Mesodermal cell (in vitro differentiated cells): Measurements from ENCODE around the gene VMO1.

ENCODE experiments used
- H3K27ac ChIP-seq: 2 replicates; pipeline ENCODE4 v1.7.0; 2013; ENCODE audit warnings: mild to moderate bottlenecking, low read depth, low read length, moderate library complexity; ENCODE audit not compliant: severe bottlenecking
- H3K36me3 ChIP-seq: 2 replicates; pipeline ENCODE4 v1.7.1; 2013; ENCODE audit warnings: mild to moderate bottlenecking, low read length, moderate library complexity; ENCODE audit not compliant: control insufficient read depth, insufficient read depth
- H3K4me1 ChIP-seq: one replicate; pipeline ENCODE4 v1.7.1; 2013; ENCODE audit warnings: mild to moderate bottlenecking, low read length; ENCODE audit not compliant: insufficient read depth, control insufficient read depth, poor library complexity, severe bottlenecking
- H3K4me3 ChIP-seq: 2 replicates; pipeline ENCODE4 v1.7.0; 2013; ENCODE audit warnings: low read length, control low read depth, mild to moderate bottlenecking; ENCODE audit not compliant: insufficient read depth, poor library complexity, severe bottlenecking; ENCODE audit errors: extremely low read depth
- H3K9me3 ChIP-seq: 2 replicates; pipeline ENCODE4 v1.7.1; 2013; ENCODE audit warnings: mild to moderate bottlenecking, low read length, moderate library complexity; ENCODE audit not compliant: control insufficient read depth
- WGBS, 2 experiments: methylation state at CpG; one replicate each; pipeline ENCODE4 v1.1.5; 2013; ENCODE audit warnings: missing lambda C conversion rate in 2 of 2; ENCODE audit not compliant: insufficient coverage in 2 of 2; 5-methylcytosine and 5-hydroxymethylcytosine counted together

VMO1 gene

DNA sequence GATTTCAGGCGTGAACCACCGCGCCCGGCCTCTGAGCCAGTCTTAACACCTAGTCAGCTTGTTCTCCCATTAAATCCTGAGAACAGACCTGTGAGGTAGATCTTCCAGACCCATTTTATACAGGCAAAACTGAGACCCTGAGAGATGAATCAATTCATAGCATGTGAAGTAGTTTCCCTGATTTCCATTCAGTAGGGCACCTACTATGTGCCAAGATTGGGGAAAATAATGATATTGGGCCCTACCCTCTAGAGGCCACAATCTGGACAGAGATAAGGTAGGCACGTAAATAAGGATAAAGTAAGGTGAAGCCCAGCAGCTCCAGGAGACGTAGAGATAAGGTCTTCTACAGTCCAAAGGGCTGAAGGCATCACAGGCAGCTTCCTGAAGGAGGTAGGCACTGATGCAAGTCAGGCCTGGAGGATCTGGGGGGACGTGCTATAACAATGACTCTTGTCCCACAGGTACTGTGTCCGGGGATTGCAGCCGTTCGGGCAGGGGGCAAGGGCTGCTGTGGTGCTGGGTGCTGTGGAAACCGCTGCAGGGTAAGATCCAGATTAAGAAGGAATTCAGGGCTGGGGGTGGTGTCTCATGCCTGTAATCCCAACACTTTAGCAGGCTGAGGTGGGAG, 5.7 kb downstream of the VMO1 start:
- H3K36me3 ChIP-seq = no peaks in the 10 kb centered on the region
- no peaks in the 10 kb centered on the region for H3K4me1 ChIP-seq
- WGBS, 2 experiments = 75 to 81% methylated on average over 7 to 11 of the region's 11 CpGs
- no peak overlapping the region for H3K4me3 ChIP-seq
- H3K9me3 ChIP-seq = no peaks in the 10 kb centered on the region
- no peak overlapping the region for H3K27ac ChIP-seq

DNA sequence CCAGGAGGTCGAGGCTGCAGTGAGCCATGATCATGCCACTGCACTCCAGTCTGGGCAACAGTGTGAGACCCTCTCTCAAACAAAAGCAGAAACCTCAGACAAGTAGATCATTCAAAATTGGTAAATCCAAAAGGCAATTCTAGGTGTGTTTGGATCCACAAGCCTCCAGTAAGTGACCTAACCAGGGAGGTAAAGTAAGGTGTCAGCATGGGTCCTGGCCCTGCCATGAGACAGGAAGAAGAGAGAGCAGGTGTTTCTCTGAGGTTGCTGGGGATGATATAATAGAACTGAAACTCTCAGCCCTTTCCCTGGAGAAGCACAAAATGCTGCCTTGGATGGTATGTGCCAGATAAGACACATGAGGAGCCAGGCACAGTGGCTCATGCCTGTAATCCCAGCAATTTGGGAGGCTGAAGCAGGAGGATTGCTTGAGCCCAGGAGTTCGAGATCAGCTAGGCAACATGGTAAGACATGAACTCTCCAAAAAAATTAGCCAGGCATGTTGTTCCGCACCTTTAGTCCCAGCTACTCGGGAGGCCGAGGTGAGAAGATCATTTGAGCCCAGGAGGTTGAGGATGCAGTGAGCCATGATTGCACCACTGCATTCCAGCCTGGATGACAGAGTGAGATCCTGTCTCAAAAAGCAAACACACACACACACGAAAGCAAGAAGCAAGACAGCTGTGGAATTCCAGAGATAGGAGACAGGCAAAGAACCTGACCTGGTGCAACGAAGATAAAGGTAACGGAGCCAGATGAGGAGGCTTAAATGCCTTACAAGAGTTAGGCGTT, 8.0 kb downstream of the VMO1 start:
- WGBS, 2 experiments = 83 to 85% methylated on average over 6 to 9 of the region's 9 CpGs
- H3K4me1 ChIP-seq = no peaks in the 10 kb centered on the region
- no peak overlapping the region for H3K4me3 ChIP-seq
- H3K9me3 ChIP-seq = no peaks in the 10 kb centered on the region
- peak overlapping the region; percentile 45 for H3K27ac ChIP-seq
- H3K36me3 ChIP-seq = no peaks in the 10 kb centered on the region

DNA sequence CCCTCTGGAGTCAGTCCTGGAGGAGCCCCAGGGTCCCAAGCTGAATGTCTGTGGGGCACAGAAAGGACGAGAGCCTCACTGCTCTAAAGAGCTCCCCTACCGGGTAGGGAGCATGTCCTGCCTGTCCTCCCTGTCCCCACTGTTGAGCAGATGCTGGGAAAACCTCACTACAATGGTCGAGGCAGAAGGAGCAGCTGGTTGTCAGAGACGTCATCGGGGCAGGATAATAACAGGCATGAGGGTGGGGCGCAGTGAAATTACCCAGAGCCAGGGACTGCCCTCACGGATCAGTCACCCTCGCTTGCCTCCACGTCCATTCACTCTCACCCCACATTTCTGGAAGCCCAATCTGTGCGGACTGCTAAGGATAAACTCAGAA, 13.9 kb downstream of the VMO1 start:
- WGBS, 2 experiments = 78 to 81% methylated on average over 7 to 8 of the region's 10 CpGs
- no peak overlapping the region for H3K27ac ChIP-seq
- H3K4me1 ChIP-seq = peaks cover 3% of the 10 kb centered on the region

DNA sequence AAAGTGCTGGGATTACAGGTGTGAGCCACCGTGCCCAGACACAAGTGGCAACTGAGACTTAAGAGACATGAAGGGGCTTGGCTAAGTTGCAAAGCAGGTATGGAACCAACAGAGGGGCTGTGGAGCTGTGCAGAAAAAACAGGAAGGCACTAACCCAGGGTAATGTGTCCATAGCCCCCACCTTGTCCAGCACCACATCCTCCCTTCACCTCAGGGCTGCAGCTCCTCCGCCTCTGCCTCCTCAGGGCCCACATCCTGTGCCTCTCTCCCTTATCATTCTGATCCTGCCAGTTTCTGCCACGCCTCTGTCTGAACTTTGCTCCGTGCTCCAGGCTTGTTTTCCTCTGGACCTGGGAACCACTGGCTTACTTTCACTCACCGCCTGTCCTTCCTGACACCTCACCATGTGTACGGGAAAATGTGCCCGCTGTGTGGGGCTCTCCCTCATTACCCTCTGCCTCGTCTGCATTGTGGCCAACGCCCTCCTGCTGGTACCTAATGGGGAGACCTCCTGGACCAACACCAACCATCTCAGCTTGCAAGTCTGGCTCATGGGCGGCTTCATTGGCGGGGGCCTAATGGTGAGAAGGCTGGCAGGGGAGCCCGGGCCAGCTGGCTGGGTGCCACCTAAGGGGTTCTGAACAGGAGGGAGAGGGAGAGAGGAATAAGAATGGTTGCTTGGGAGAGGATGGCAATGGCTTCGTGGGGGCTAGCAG, 14.5 kb downstream of the VMO1 start, which contains the start of gene TM4SF5:
Gene TM4SF5, plus strand, starts transcription at position 368 of the 716 bp plus-strand sequence. Its CDS starts 37 bp downstream, at position 405.
- no peak within 1 kb of the TSS for H3K27ac ChIP-seq
- H3K4me3 ChIP-seq = no peak within 1 kb of the TSS
- 84 to 89% methylated on average over 10 to 11 of the region's 13 CpGs for WGBS, 2 experiments
- no peaks in the 10 kb centered on the region for H3K9me3 ChIP-seq
- peaks cover 3% of the 10 kb centered on the region for H3K4me1 ChIP-seq
- no peaks in the 10 kb centered on the region for H3K36me3 ChIP-seq

More for the DNA sequence above, 13.9 kb downstream of the VMO1 start:
- Histone ChIP-seq H3K4me3 (no peak overlapping the region), H3K36me3 (no peaks in the 10 kb centered on the region), H3K9me3 (no peaks in the 10 kb centered on the region)

DNA sequence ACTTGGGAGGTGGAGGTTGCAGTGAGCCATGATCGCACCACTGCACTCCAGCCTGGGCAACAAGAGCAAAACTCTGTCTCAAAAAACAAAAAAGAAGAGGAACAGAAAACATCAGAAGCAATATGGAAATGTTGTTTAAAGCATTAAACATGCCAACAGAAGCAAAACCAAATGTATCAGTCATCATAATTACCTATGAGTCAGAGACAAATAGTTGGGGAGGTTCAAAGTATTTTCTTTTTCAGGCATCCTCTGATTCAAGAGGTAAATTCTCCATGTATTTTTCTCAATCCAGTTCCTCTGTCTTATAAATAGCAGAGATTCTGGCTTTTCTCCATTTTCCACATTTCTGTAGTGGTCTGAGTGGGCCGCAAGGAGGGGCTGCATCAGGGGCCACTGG, 16.5 kb downstream of the VMO1 start:
- H3K36me3 ChIP-seq = no peaks in the 10 kb centered on the region
- WGBS, 2 experiments = 89 to 100% methylated on average over 2 of the region's 2 CpGs

DNA sequence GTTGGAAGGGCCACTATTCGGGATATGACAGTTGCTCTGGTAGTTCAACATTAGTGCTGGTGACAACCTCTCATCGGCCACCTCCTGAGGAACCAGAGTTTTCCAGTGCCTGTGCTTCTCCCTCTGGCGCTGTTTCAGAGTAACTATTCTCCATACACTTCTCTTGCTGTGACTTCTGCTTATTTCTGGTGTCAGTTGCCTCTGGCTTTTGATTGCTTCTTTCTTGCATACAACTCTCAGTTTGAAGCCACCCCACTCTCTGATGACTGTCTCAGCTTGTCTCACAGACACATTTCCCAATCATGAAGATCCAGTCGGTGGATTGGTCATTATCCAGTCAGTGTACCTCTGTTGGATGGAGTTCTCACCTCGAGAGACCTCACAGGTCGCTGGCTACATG, 17.9 kb downstream of the VMO1 start:
- Histone ChIP-seq H3K36me3 (no peaks in the 10 kb centered on the region), H3K4me1 (peaks cover 6% of the 10 kb centered on the region), H3K4me3 (no peak overlapping the region), H3K27ac (no peak overlapping the region), H3K9me3 (no peaks in the 10 kb centered on the region)
- 83 to 89% methylated on average over 3 to 4 of the region's 6 CpGs for WGBS, 2 experiments

More for the DNA sequence above, 16.5 kb downstream of the VMO1 start:
- peaks cover 6% of the 10 kb centered on the region for H3K4me1 ChIP-seq
- H3K4me3 ChIP-seq = no peak overlapping the region
- no peaks in the 10 kb centered on the region for H3K9me3 ChIP-seq
- no peak overlapping the region for H3K27ac ChIP-seq

DNA sequence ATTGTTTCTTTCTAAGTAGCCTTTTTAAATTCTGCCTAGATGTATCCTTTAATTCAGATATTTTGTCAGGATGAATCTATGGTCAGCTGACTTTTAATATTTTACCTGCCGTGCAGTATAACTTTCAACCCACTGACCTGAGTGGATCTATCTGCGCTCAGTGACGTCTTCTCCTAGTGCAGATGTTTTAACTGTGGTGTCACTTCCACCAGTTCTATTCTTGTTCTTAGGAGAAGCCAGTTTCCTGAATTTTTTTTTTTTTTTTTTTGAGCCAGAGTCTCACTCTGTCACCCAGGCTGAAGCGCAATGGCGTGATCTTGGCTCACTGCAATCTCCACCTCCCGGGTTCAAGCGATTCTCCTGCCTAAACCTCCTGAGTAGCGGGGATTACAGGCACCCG, 19.4 kb downstream of the VMO1 start:
- H3K4me1 ChIP-seq = peaks cover 6% of the 10 kb centered on the region
- no peak overlapping the region for H3K27ac ChIP-seq
- no peaks in the 10 kb centered on the region for H3K9me3 ChIP-seq
- 91 to 96% methylated on average over 5 to 7 of the region's 9 CpGs for WGBS, 2 experiments
- H3K4me3 ChIP-seq = no peak overlapping the region
- H3K36me3 ChIP-seq = no peaks in the 10 kb centered on the region

DNA sequence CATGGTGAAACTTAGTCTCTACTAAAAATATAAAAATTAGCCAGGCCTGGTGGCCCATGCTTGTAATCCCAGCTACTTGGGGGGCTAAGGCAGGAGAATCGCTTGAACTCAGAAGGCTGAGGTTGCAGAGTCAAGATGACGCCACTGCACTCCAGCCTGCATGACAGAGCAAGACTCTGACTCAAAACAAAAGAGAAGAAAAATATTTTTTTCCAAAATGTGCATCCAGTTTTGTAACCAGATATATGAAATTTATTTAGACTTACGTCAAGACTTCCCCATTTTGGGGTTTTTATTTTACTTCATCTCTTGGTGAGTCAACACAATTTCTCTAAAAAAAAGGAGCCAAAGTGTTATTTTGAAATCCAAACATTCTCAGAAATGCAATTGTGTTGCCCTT, 20.0 kb downstream of the VMO1 start:
- Histone ChIP-seq H3K27ac (no peak overlapping the region), H3K4me3 (no peak overlapping the region), H3K9me3 (no peaks in the 10 kb centered on the region), H3K36me3 (no peaks in the 10 kb centered on the region), H3K4me1 (peaks cover 6% of the 10 kb centered on the region)
- 93 to 100% methylated on average over 1 to 3 of the region's 3 CpGs for WGBS, 2 experiments

DNA sequence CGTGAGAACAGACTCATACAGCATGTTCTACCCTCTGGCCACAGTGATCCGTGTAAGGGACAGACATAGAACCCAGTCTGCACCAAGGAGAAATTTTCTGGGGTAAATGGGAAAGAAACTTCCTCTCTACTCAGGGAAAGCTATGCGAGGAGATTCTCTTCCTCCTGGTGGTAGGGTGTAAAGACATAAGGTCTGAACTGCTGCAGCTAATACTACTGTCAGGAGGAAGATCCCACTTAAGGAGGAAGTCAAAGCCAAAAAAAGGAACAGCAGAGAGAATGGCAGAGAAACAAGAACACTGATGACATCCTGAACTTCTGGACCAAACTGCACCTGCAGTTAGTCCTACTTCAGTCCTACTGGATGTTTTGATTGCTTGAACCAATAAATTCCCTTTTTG, 21.6 kb downstream of the VMO1 start:
- no peak overlapping the region for H3K4me3 ChIP-seq
- no peaks in the 10 kb centered on the region for H3K36me3 ChIP-seq
- H3K9me3 ChIP-seq = no peaks in the 10 kb centered on the region
- H3K4me1 ChIP-seq = peaks cover 3% of the 10 kb centered on the region
- WGBS, 2 experiments = 100% methylated on average over 1 of the region's 3 CpGs; no CpG with 5 or more reads in 1 of the 2 experiments
- no peak overlapping the region for H3K27ac ChIP-seq

DNA sequence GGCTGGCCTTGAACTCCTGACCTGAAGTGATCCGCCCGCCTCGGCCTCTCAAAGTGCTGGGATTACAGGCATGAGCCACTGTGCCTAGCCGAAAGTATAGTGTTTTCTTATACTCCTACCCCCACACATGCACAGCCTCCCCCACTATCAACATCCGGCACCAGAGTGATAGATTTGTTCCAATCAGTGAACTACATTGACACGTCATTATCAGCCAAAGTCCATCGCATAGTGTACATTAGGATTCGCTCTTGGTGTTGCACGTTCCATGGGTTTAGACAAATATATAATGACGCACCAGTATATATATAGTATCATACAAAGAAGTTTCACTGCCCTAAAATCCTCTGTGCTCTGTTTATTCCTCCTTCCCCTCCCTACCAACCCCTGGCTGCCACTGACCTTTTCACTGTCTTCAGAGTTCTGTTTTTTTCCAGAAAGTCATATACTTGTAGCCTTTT, 26.4 kb downstream of the VMO1 start:
- Histone ChIP-seq H3K27ac (no peak overlapping the region), H3K4me3 (no peak overlapping the region), H3K9me3 (no peaks in the 10 kb centered on the region), H3K4me1 (no peaks in the 10 kb centered on the region), H3K36me3 (no peaks in the 10 kb centered on the region)
- 96 to 97% methylated on average over 4 to 10 of the region's 10 CpGs for WGBS, 2 experiments
